COLO829 (cell line): ENCODE data around the gene RELL1.

Experiments
- DNase-seq: peaks from one replicate; pipeline ENCODE4 v3.0.0; 2012; ENCODE audit warnings: low spot score

The RELL1 gene

DNA sequence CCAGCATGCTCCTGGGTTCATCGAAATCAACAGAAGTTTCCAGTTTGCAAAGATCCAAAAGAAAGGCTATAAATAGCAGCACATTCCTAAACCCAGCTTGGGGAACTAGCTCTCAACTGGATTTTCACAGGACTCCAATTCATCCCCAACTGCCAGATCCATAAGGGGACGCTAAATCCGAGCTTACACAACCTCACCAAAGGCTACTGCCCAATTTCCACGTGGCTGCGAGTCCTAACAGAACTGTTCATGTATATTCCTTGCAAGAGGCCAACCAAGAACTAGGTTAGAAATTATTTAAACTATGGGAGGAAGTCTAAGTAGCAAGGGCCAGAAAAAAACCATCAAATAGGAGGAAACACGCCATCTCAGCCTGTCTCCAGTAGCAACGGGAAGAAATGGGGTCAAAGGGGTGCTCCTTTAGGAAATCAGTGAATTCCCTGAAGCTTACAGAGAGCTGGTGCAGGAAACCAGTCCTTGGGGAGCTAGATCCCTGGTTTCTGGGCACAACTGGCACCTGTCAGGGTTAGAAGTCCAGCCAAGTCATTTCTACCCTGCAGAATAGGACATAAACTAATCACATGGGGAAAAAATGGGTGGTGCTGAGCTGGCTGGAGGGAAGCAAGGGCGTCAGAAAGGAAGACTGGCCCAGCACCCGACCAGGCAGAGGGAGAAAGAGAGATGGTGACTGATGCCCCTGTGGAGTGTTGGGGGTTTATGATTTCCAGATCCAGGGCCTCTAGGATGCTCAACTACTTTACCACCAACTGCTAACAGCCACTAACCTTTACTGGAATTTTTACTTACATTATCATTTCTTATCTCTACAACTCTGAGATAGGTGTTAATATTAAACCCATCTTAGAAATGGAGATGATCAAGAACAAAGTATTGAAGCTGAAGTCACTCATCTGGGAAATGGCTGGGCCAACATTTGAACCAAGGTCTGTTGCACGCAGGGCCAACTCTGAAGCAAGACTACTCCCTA lies 20.5 kb downstream of the RELL1 start:
- no peak for DNase-seq

DNA sequence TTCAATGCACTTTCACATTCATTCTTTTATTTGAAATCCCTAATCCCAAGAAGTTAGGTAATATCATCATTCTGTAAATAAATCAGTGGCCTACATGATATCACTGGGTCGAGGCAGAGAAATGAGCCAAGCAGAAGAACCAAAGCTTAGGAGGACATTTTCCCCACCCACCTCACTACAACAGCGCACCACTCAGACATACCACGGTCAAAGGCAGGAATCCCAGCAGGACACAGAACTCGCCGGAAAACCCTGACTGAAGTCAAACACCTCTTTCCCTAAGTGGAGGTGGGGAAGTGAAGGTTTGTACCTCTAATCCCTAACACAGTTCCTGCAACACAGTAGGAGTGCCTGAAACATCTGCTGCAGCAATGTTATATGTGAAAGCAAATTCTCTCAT lies 21.5 kb downstream of the RELL1 start:
- DNase-seq: no peak

DNA sequence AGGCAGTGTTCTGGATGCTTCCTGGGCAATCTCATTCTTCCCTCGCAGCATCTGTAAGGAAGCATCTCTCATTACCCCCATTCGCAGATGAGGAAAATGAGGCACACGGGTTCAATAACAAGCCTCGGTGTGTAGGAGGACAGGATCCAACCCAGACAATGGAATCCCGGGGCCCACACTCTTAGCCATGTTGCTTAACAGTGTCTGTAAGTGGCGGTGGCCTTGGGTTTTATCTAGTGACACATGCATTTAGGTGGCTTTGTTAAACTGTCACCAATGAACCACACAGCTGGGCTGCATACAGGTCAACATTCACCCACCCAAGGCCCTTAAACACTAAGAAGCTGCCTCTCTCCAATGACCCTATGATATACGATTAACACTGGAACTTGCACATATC lies 22.6 kb downstream of the RELL1 start:
- no peak for DNase-seq

DNA sequence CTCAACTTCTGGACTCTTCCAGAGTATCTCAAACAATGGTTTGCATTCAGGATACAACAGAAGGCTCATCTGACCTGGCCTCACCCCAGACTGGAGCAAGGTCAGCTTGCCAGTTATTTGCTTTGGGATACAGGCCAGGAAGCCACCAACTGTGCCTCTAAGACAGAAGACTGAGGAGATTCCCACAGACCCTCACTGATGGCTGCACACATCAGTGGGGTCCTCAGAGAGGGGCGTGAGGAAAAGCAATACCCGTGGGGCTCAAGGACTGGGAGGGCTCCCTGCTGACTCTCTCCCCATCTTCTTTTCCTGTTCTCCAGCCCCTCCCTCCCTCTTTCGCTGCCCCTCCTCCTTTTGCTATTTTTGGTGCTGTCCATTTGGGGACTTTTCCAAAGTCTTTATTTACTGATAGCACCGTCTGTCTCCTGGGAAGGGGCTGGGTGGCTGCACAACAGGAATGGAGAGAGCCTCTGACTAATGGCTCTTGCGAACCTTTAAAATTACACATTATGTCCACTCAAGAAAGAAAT lies 23.2 kb downstream of the RELL1 start:
- peak; percentile 40 for DNase-seq

GRCh38 chr4:37662251-37662650 lies 23.9 kb downstream of the RELL1 start:
- no peak for DNase-seq

DNA sequence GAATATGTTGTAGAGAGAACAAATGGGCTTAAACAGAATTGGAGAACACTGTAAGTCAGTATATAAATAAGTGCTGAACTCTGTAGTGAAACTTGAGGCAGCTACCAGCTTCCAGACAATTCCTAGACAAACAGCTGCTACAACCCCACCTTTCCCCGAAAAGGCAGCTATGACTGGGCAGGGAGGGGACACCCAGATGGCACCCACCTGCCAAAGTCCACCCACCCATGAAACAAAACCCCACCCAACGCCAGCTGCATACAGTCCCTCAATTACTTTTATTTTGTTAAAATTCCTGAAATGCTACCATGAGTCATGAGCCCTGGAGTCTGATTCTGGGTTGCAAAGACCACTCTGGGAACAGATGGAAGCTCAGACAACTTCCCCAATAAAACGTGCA lies 24.4 kb downstream of the RELL1 start:
- DNase-seq: no peak

DNA sequence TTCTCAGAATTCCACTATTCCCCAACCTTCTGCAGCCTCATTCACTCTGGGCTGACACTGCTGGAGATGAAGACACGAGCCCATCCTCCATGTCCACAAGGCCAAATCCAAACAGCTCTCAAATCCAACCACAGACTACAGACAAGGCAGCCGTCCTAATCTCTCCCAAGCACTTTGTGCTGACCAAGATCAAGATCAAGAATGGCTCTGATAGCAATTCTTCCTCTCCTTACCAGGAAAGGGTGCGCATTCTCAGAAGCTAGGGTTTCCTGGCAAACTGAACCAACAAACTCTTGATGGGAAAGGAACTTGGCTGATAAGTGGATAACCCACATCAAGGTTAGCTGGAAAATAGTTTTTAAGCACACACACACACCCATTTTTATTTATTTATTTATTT lies 26.5 kb downstream of the RELL1 start:
- no peak for DNase-seq

DNA sequence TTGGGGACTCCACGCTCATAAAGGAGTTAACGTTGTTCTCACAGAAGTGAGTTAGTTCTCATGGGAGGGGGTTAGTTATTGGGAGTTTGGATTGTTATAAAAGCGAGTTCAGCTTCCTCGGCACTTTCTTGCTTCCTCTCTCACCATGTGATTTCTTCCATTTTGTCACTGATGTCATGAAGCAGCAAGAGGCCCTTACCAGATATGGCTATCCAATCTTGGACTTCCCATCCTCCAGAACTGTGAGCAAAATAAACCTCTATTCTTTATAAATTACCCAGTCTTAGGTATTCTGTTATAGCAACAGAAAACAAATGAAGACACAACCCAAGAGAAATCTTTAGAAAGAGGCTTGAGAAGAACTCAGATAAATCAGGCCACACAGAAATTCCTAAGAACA lies 29.5 kb downstream of the RELL1 start:
- DNase-seq: no peak

DNA sequence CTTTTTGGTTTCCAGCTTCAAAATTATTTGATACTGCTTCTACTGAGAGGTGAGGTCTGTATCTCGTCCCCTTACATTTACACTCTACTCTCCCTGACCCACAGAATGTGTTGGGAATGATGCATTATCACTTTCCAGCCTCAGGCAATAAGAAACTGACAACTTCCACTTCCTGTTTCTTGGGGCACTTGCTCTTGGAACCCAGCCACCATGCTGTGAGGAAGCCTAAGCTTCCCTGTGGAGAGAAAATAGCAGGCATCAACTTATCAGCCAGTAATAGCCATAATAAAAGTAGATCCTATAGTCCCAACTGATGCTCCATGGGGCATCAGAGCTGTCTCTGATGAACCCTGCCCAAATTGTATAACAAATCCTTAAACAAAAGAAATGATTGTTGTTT lies 32.6 kb downstream of the RELL1 start:
- DNase-seq: no peak

DNA sequence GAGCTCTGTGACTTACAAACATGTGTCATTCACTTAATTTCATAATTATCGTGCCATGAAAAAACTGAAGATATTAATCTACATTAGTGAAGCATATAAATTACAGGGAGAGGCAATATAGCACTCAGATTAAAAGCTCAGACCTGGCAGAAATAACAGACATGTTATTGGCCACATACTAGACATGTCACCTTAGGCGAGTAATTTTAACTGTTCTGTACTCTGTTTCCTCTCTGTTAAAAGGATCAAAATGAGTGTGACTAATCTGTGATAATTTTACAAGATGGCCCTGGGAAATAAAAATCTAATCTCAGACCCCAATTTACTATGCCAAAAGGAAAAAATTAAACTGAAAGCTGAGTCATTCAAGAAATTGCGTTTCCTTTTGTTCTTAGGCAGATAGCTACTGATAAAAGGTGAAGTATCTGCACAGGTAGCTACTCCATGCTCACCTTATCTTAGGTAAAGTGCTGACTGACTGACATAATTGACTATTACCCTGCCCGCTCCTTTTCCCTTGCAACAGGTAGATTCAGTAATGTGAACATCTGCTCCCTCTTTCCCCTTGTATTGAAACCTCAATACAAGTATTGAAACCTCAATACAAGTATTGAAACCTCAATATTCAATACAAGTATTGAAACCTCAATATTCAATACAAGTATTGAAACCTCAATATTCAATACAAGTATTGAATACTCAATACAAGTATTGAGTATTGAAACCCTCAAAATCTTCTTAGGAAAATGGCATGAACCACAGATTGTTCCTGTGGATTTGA lies 33.2 kb downstream of the RELL1 start:
- DNase-seq: no peak

- DNase-seq: no peak
Measured at GRCh38 chr4:37651781-37652377, 34.3 kb downstream of the RELL1 start.

- DNase-seq: no peak
Measured at GRCh38 chr4:37650481-37650880, 35.7 kb downstream of the RELL1 start.

- DNase-seq: no peak
Measured at GRCh38 chr4:37649268-37649667, 36.9 kb downstream of the RELL1 start.

DNA sequence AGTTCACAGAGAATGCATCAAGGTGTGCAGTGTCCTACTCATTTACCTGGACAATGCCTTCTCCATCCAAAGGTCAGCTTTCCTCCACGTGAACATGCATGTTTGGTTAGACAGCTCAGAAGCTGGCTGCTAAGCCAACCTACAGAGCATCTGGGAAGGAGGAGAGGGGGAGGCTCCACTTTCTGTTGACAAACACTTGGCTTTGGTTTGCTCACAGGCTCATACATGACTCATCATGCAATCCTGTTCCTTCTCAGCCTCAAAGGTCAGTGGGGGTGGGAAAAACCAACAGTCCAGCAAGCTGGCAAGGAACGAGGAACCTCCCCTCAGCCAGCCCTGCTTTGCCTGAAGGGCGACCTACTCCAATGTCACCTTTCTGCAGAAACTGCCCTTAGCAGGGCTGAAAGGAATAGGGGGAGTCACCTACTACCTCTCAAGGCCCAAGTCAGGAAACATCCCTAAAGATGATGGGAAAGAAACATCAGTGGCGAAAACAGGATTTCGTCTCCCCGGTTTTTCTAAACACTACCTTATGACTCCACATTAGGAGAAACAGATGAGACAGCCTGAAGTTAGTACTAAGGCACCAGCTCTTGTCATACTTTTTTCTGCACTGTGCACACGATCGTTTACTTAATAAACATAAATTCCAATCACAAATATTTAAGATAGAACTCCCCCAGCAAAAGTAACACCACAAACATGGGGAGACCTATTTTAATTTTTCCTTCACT lies 37.9 kb downstream of the RELL1 start:
- DNase-seq: peak; percentile 66

DNA sequence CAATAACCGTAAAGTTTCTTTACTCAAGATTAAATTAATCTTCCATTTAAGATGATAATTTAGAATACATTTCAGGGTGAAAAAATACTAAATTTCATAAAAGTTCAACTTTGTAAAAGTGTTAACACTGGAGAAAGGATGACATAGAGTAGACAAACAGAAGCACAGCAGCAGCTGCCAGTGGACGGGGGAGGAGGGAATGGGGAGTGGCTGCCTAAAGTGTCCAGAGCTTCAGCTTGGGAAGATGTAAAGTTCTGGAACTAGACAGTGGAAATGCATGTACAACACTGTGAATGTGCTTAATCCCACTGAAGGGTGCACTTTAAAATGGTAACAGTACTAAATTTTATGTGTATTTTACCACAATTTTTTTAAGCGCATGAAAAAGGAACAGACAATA lies 39.9 kb downstream of the RELL1 start:
- no peak for DNase-seq

GRCh38 chr4:37645736-37646135 lies 40.4 kb downstream of the RELL1 start:
- no peak for DNase-seq

GRCh38 chr4:37644962-37645361 lies 41.2 kb downstream of the RELL1 start:
- no peak for DNase-seq

- DNase-seq: peak; percentile 12
Measured at GRCh38 chr4:37641886-37642849, 44.0 kb downstream of the RELL1 start.

GRCh38 chr4:37641352-37641751 lies 44.8 kb downstream of the RELL1 start:
- DNase-seq: no peak

- DNase-seq: no peak
Measured at GRCh38 chr4:37639551-37640285, 46.5 kb downstream of the RELL1 start.
